Measurements from ENCODE around the gene CHRM4. TPM values are rescaled to one million over a fixed set of nuclear protein-coding genes. Genes with fewer than 3 reads are reported as not detected.

CHRM4 gene
- total RNA-seq, 1 donor = 0.36 TPM

DNA sequence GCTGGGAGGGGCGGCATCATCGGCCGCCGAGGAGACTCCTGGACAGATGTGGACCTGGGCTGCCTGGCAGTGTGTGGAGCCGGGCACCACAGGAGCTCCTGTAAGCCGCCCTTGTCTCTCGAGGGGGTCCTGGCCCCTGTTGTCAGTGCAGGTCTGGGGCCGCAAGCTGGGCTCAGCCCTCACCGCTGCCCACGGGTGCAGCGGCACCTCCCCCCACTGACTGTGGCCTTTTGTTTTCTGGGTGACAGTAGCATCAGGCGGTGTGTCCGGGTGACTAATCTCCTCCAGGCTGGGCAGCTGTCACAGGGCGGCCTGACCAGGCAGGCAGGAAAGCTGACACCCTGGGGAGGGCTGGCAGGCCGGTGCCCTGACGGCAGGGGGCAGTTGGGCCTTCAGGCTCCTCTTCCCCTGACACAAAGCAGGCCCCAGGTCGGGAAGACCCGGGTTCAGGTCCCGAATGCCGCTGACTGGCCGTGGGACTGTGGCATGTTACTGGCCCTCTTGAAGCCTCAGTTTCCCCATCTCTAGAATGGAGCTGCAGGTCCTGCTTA lies 28.0 kb downstream of the CHRM4 start:
- peak; percentile 95 for DNase-seq (ENCODE audit: insufficient read length, low spot score, missing footprints)
- peak overlapping the region; percentile 34 for H3K4me2 ChIP-seq (ENCODE audit: insufficient read depth, low read length)
- H2AFZ ChIP-seq (ENCODE audit: low read length) = no peak overlapping the region
- peaks cover 21% of the 10 kb centered on the region for H4K20me1 ChIP-seq (ENCODE audit: insufficient read depth, low read length)
- H3K27ac ChIP-seq (ENCODE audit: low read depth, low read length) = peak overlapping the region; percentile 88
- H3K4me1 ChIP-seq (ENCODE audit: insufficient read depth, low read length) = peaks cover 33% of the 10 kb centered on the region
- TF ChIP-seq, protein P1, sequence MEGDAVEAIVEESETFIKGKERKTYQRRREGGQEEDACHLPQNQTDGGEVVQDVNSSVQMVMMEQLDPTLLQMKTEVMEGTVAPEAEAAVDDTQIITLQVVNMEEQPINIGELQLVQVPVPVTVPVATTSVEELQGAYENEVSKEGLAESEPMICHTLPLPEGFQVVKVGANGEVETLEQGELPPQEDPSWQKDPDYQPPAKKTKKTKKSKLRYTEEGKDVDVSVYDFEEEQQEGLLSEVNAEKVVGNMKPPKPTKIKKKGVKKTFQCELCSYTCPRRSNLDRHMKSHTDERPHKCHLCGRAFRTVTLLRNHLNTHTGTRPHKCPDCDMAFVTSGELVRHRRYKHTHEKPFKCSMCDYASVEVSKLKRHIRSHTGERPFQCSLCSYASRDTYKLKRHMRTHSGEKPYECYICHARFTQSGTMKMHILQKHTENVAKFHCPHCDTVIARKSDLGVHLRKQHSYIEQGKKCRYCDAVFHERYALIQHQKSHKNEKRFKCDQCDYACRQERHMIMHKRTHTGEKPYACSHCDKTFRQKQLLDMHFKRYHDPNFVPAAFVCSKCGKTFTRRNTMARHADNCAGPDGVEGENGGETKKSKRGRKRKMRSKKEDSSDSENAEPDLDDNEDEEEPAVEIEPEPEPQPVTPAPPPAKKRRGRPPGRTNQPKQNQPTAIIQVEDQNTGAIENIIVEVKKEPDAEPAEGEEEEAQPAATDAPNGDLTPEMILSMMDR (IDR thresholded peaks at IDR 0.05; ENCODE audit: extremely low read depth, low read depth, low read length) = peak; percentile 14
- H3K79me2 ChIP-seq (ENCODE audit: insufficient read depth, low read length) = peaks cover 41% of the 10 kb centered on the region
- peaks cover 7% of the 10 kb centered on the region for H3K36me3 ChIP-seq (ENCODE audit: insufficient read depth, low read length)
- no peaks in the 10 kb centered on the region for H3K27me3 ChIP-seq (ENCODE audit: insufficient read depth, low read length)
- no peak overlapping the region for H3K4me3 ChIP-seq (ENCODE audit: insufficient read depth, low read length)
- no peaks in the 10 kb centered on the region for H3K9me3 ChIP-seq (ENCODE audit: low read depth, low read length)

DNA sequence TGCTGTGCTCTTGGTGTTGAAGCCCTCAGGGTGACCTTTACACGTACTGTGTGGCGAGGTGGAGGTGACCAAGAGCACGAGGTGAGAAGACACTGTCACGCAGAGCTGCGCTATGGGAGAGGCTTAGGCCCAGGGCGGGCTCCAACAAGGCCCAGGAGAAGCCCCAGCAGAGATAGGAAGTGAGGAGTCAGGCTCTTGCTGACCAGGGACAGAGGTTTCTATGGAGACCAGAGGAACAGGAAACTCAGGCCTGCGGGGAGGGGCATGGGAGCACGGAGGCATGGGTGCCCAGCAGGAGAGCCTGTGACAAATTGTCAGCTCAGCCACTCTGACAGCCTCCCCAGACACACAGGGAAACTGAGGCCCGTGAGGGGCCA lies 28.6 kb downstream of the CHRM4 start:
- TF ChIP-seq, protein P1 (IDR thresholded peaks at IDR 0.05; ENCODE audit: extremely low read depth, low read depth, low read length) = no peak
- peaks cover 33% of the 10 kb centered on the region for H3K4me1 ChIP-seq (ENCODE audit: insufficient read depth, low read length)
- peaks cover 2% of the 10 kb centered on the region for H3K36me3 ChIP-seq (ENCODE audit: insufficient read depth, low read length)
- no peaks in the 10 kb centered on the region for H3K27me3 ChIP-seq (ENCODE audit: insufficient read depth, low read length)
- peak overlapping the region; percentile 34 for H3K4me2 ChIP-seq (ENCODE audit: insufficient read depth, low read length)
- peak overlapping the region; percentile 88 for H3K27ac ChIP-seq (ENCODE audit: low read depth, low read length)
- no peaks in the 10 kb centered on the region for H3K9me3 ChIP-seq (ENCODE audit: low read depth, low read length)
- DNase-seq (ENCODE audit: insufficient read length, low spot score, missing footprints) = peak; percentile 98
- H3K4me3 ChIP-seq (ENCODE audit: insufficient read depth, low read length) = no peak overlapping the region
- peaks cover 15% of the 10 kb centered on the region for H4K20me1 ChIP-seq (ENCODE audit: insufficient read depth, low read length)
- peak overlapping the region; percentile 38 for H2AFZ ChIP-seq (ENCODE audit: low read length)
- H3K79me2 ChIP-seq (ENCODE audit: insufficient read depth, low read length) = peaks cover 39% of the 10 kb centered on the region

DNA sequence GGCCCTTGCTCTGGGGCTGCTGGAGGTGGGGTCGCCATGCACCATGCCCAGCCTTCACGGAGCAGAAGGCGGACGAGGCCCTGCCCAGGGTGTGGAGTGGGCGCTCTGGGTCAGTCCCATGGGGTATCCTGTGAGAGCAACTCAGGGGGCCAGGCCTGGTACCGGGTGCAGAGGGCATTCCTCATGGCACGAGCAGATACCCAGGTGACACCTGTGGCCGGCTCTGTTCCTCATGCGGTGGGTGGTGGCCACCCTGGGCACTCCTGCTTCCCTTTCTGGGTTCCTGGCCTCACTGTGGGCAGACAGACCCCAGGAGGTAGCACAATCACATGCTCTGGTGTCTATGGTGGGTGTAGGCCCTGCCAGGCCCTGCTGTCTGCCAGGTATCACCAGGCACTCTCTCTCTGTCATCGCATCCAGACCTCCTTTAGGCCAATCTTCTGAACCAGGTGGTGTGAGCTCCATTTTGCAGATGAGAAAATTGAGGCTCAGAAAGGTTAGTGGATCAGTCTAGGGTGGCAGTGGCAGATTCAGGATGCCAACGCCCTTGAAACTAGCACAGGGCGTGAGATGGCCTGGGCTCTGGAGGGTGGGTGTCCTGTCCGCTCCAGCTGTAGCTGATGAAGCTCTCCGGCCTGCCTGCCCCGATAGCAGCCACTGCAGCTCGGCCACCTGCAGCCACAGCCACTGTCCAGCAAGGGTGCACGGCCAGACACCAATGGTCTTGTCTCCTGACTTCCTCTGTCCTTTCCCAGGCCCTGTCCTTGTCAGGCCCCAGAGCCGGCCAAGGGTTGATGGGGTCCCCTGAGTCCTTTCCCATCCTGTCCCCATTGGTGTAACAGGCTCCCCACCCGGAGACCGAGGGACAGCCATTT lies 29.2 kb downstream of the CHRM4 start:
- no peaks in the 10 kb centered on the region for H3K27me3 ChIP-seq (ENCODE audit: insufficient read depth, low read length)
- peak overlapping the region; percentile 38 for H2AFZ ChIP-seq (ENCODE audit: low read length)
- peak overlapping the region; percentile 88 for H3K27ac ChIP-seq (ENCODE audit: low read depth, low read length)
- peaks cover 12% of the 10 kb centered on the region for H4K20me1 ChIP-seq (ENCODE audit: insufficient read depth, low read length)
- peaks cover 45% of the 10 kb centered on the region for H3K79me2 ChIP-seq (ENCODE audit: insufficient read depth, low read length)
- peaks cover 33% of the 10 kb centered on the region for H3K4me1 ChIP-seq (ENCODE audit: insufficient read depth, low read length)
- no peak for DNase-seq (ENCODE audit: insufficient read length, low spot score, missing footprints)
- no peaks in the 10 kb centered on the region for H3K9me3 ChIP-seq (ENCODE audit: low read depth, low read length)
- no peak overlapping the region for H3K4me3 ChIP-seq (ENCODE audit: insufficient read depth, low read length)
- TF ChIP-seq, protein P1 (IDR thresholded peaks at IDR 0.05; ENCODE audit: extremely low read depth, low read depth, low read length) = no peak
- H3K4me2 ChIP-seq (ENCODE audit: insufficient read depth, low read length) = peak overlapping the region; percentile 61
- H3K36me3 ChIP-seq (ENCODE audit: insufficient read depth, low read length) = no peaks in the 10 kb centered on the region
